Uterus (tissue), 4 donors: Measurements from ENCODE around the gene SCUBE1. TPM values are rescaled to one million over a fixed set of nuclear protein-coding genes. Genes with fewer than 3 reads are reported as not detected.

ENCODE experiments used
- DNase-seq, 2 donors: peaks; one replicate each; pipeline ENCODE4 v3.0.0-alpha.2; 2019 to 2020
- H3K27ac ChIP-seq, 2 donors: fragments of 200-600 bp; sonication (generic); 1 replicate in 1 of 2; 2 replicates in 1 of 2; pipeline ENCODE4 v1.5.1; 2016 to 2018
- H3K27me3 ChIP-seq, 2 donors: fragments of 200-600 bp; sonication (generic); one replicate each; pipeline ENCODE4 v1.5.1; 2018 to 2019; ENCODE audit warnings: control low read depth in 1 of 2
- H3K36me3 ChIP-seq, 2 donors: fragments of 200-600 bp; sonication (generic); one replicate each; pipeline ENCODE4 v1.5.1; 2019; ENCODE audit warnings: control low read depth in 1 of 2
- H3K4me1 ChIP-seq, 2 donors: fragments of 200-600 bp; sonication (generic); one replicate each; pipeline ENCODE4 v1.5.1; 2018 to 2019; ENCODE audit warnings: control low read depth in 1 of 2
- H3K4me3 ChIP-seq, 2 donors: fragments of 200-600 bp; sonication (generic); 1 replicate in 1 of 2; 2 replicates in 1 of 2; pipeline ENCODE4 v1.5.1; 2018 to 2019; ENCODE audit warnings: mild to moderate bottlenecking in 1 of 2
- H3K9me3 ChIP-seq, 2 donors: fragments of 200-600 bp; sonication (generic); one replicate each; pipeline ENCODE4 v1.5.1; 2019; ENCODE audit warnings: control low read depth in 1 of 2
- CTCF ChIP-seq, 4 experiments: fragments of 200-600 bp in 2 of 4; fragments of 450-650 bp in 2 of 4; sonication (generic) in 2 of 4; IDR thresholded peaks; one replicate each; pipeline ENCODE4 v1.5.1; 2016 to 2019; ENCODE audit warnings: antibody characterized with exemption in 4 of 4, mild to moderate bottlenecking in 2 of 4, moderate library complexity in 1 of 4
- POLR2A ChIP-seq, 2 donors: fragments of 450-650 bp; IDR thresholded peaks; one replicate each; pipeline ENCODE4 v1.6.1; 2016; ENCODE audit warnings: antibody characterized with exemption in 2 of 2, mild to moderate bottlenecking in 1 of 2, moderate library complexity in 1 of 2
- intact Hi-C: fragments of 100-400 bp; cut with DNase I; formaldehyde crosslinking; loops from one replicate; pipeline ENCODE4 v1.15.1; 2023; ENCODE audit warnings: low total_unique reads
- total RNA-seq, 4 donors: library from RNA; depleted of rRNA in 3 of 4; stranded (reverse); fragments of >200 nt in 3 of 4; gene quantifications; one replicate each; pipeline versions ENCODE4 v1.1.0 to v1.2.4, GENCODE V29; 2014 to 2023
- donor health status: DM: yes; HTN: yes; CAD: no.

The SCUBE1 gene
- total RNA-seq, 4 donors from 2014 or later, result 0.14 to 1.7 (median 0.26) TPM; not detected in 1

- intact Hi-C loops, result no loop called here
- DNase-seq, result no peak
- no peaks in the 10 kb centered on the region for H3K27me3 ChIP-seq
- no peak overlapping the region for H3K27ac ChIP-seq
- no peaks in the 10 kb centered on the region for H3K4me1 ChIP-seq
- H3K36me3 ChIP-seq, result no peaks in the 10 kb centered on the region
- no peaks in the 10 kb centered on the region for H3K9me3 ChIP-seq
- TF ChIP-seq POLR2A (IDR thresholded peaks at IDR 0.05) (no peak), CTCF (IDR thresholded peaks at IDR 0.05) (no peak)
- no peak overlapping the region for H3K4me3 ChIP-seq
These were observed 165.7 kb downstream of the SCUBE1 start for GRCh38 chr22:43177479-43177878.

GRCh38 chr22:43176090-43176489, 167.1 kb downstream of the SCUBE1 start:
- Histone ChIP-seq H3K27ac (no peak overlapping the region), H3K4me3 (no peak overlapping the region), H3K4me1 (no peaks in the 10 kb centered on the region), H3K27me3 (no peaks in the 10 kb centered on the region), H3K9me3 (no peaks in the 10 kb centered on the region), H3K36me3 (no peaks in the 10 kb centered on the region)
- DNase-seq, result no peak
- no peak for TF ChIP-seq POLR2A (IDR thresholded peaks at IDR 0.05)
- TF ChIP-seq CTCF (IDR thresholded peaks at IDR 0.05), result no peak
- intact Hi-C loops, result no loop called here

GRCh38 chr22:43174941-43175531, 168.1 kb downstream of the SCUBE1 start:
- Histone ChIP-seq H3K27me3 (no peaks in the 10 kb centered on the region), H3K4me1 (no peaks in the 10 kb centered on the region), H3K4me3 (no peak overlapping the region), H3K36me3 (no peaks in the 10 kb centered on the region), H3K9me3 (no peaks in the 10 kb centered on the region), H3K27ac (no peak overlapping the region)
- no peak for DNase-seq
- intact Hi-C loops, result no loop called here
- no peak for TF ChIP-seq POLR2A (IDR thresholded peaks at IDR 0.05)
- TF ChIP-seq CTCF (IDR thresholded peaks at IDR 0.05), result no peak

GRCh38 chr22:43173976-43174720, 169.0 kb downstream of the SCUBE1 start:
- no peaks in the 10 kb centered on the region for H3K4me1 ChIP-seq
- no peak overlapping the region for H3K4me3 ChIP-seq
- H3K27me3 ChIP-seq, result no peaks in the 10 kb centered on the region
- no peak for DNase-seq
- no peaks in the 10 kb centered on the region for H3K9me3 ChIP-seq
- no peaks in the 10 kb centered on the region for H3K36me3 ChIP-seq
- no peak overlapping the region for H3K27ac ChIP-seq
- intact Hi-C loops, result no loop called here
- TF ChIP-seq POLR2A (IDR thresholded peaks at IDR 0.05) (no peak), CTCF (IDR thresholded peaks at IDR 0.05) (no peak)

- DNase-seq, result no peak
- TF ChIP-seq POLR2A (IDR thresholded peaks at IDR 0.05) (no peak), CTCF (IDR thresholded peaks at IDR 0.05) (no peak)
- no peaks in the 10 kb centered on the region for H3K9me3 ChIP-seq
- H3K27me3 ChIP-seq, result no peaks in the 10 kb centered on the region
- no peak overlapping the region for H3K27ac ChIP-seq
- H3K4me1 ChIP-seq, result no peaks in the 10 kb centered on the region
- no peak overlapping the region for H3K4me3 ChIP-seq
- no peaks in the 10 kb centered on the region for H3K36me3 ChIP-seq
- intact Hi-C loops, result no loop called here
These were observed 169.6 kb downstream of the SCUBE1 start for GRCh38 chr22:43173566-43173965.
